ENCODE results near the gene PPWD1. TPM values are rescaled to one million over a fixed set of nuclear protein-coding genes. Genes with fewer than 3 reads are reported as not detected.

PPWD1 gene
- total and polyA plus RNA-seq, 2 of the 13 experiments (the other 11 are each of a cell fraction or from before 2014, with no cell fraction given) = 7.4 to 44.3 TPM

GRCh38 chr5:65624571-65625555 lies 61.8 kb downstream of the PPWD1 start, which contains the start of the genes SHLD3 and TRAPPC13 (continued):
- TF ChIP-seq ZNF136 (CRISPR knock-in tag; IDR thresholded peaks at IDR 0.05; ENCODE audit: low read depth) = no peak
- peak; percentile 86 for TF ChIP-seq KMT2A (CRISPR knock-in tag; IDR thresholded peaks at IDR 0.05)
- no peak for TF ChIP-seq CHD2 (IDR thresholded peaks at IDR 0.05; ENCODE audit: low read depth, low read length)
- no peak for TF ChIP-seq ZBTB46 (CRISPR knock-in tag; IDR thresholded peaks at IDR 0.05; ENCODE audit: borderline replicate concordance)
- no peak for TF ChIP-seq PLRG1 (conservative IDR thresholded peaks at IDR 0.05)
- no peak for TF ChIP-seq ZFP62 (CRISPR knock-in tag; IDR thresholded peaks at IDR 0.05)
- TF ChIP-seq ELF4 (CRISPR knock-in tag; IDR thresholded peaks at IDR 0.05; ENCODE audit: borderline replicate concordance) = no peak
- 0 out of 2 replicates have a peak, but pooled peaks have one; percentile 14 for TF ChIP-seq SATB2 (CRISPR knock-in tag; IDR thresholded peaks at IDR 0.05)
- TF ChIP-seq ZNF891 (CRISPR knock-in tag; IDR thresholded peaks at IDR 0.05) = no peak; the same call in 1 of the 2 replicates
- no peak for TF ChIP-seq ZNF629 (CRISPR knock-in tag; conservative IDR thresholded peaks at IDR 0.05)
- no peak for TF ChIP-seq ZNF121 (CRISPR knock-in tag; IDR thresholded peaks at IDR 0.05)
- TF ChIP-seq REL (CRISPR knock-in tag; conservative IDR thresholded peaks at IDR 0.05) = no peak
- no peak for TF ChIP-seq POLR2AphosphoS2 (IDR thresholded peaks at IDR 0.05; ENCODE audit: low read depth, low read length)
- TF ChIP-seq FOXM1 (CRISPR knock-in tag; IDR thresholded peaks at IDR 0.05) = no peak
- no peak for TF ChIP-seq TBP (CRISPR knock-in tag; IDR thresholded peaks at IDR 0.05)
- TF ChIP-seq FOSL2 (CRISPR knock-in tag; IDR thresholded peaks at IDR 0.05) = peak; percentile 25; the same call in 1 of the 2 replicates
- no peak for TF ChIP-seq SP140L (CRISPR knock-in tag; IDR thresholded peaks at IDR 0.05; ENCODE audit: borderline replicate concordance)
- TF ChIP-seq SNAPC4 (CRISPR knock-in tag; IDR thresholded peaks at IDR 0.05) = no peak
- no peak for TF ChIP-seq PAX8 (CRISPR knock-in tag; IDR thresholded peaks at IDR 0.05; ENCODE audit: borderline replicate concordance)
- no peak for TF ChIP-seq TOE1 (CRISPR knock-in tag; IDR thresholded peaks at IDR 0.05)
- TF ChIP-seq TRIM24 (CRISPR knock-in tag; IDR thresholded peaks at IDR 0.05) = no peak
- no peak for TF ChIP-seq ZBTB39 (CRISPR knock-in tag; IDR thresholded peaks at IDR 0.05)

Data from HepG2 (cell line).